HL-60 (cell line): ENCODE data around the gene NUAK2.

ENCODE experiments used
- DNase-seq, 2 experiments: peaks; one replicate each; pipeline ENCODE4 v3.0.0-alpha.2; 2010 to 2020; ENCODE audit warnings: low read depth in 1 of 2, low spot score in 1 of 2
- H3K27ac ChIP-seq: fragments of 250-450 bp; sonication (Bioruptor Pico); replicated peaks from 2 replicates; pipeline ENCODE4 v1.5.1; 2020; ENCODE audit warnings: mild to moderate bottlenecking, moderate library complexity
- H3K27me3 ChIP-seq: fragments of 250-450 bp; sonication (Bioruptor Pico); 2 replicates; pipeline ENCODE4 v1.5.1; 2021; ENCODE audit warnings: mild to moderate bottlenecking, moderate library complexity; ENCODE audit not compliant: insufficient read depth, poor library complexity, severe bottlenecking
- H3K4me3 ChIP-seq: replicated peaks from 2 replicates; pipeline ENCODE4 v1.5.1; 2011; ENCODE audit warnings: mild to moderate bottlenecking, control low read depth, low read length; ENCODE audit not compliant: insufficient read depth
- GABPA ChIP-seq: IDR thresholded peaks from 2 replicates; pipeline ENCODE4 v1.6.1; 2012; ENCODE audit warnings: low read depth
- POLR2AphosphoS5 ChIP-seq: IDR thresholded peaks from 2 replicates; pipeline ENCODE4 v1.6.1; 2012; ENCODE audit warnings: low read depth
- SPI1 ChIP-seq: IDR thresholded peaks from 2 replicates; pipeline ENCODE4 v1.6.1; 2012; ENCODE audit warnings: low read depth, mild to moderate bottlenecking, borderline replicate concordance
- TF ChIP-seq, protein P1 (sequence below): IDR thresholded peaks from 2 replicates; pipeline ENCODE4 v1.6.1; 2012; ENCODE audit warnings: low read depth; ENCODE audit not compliant: insufficient replicate concordance
- TF ChIP-seq, protein P2 (sequence below): IDR thresholded peaks from one replicate; pipeline ENCODE4 v1.5.1; 2011; ENCODE audit warnings: low read length, control low read depth, inconsistent platforms; ENCODE audit not compliant: insufficient read depth

The NUAK2 gene

DNA sequence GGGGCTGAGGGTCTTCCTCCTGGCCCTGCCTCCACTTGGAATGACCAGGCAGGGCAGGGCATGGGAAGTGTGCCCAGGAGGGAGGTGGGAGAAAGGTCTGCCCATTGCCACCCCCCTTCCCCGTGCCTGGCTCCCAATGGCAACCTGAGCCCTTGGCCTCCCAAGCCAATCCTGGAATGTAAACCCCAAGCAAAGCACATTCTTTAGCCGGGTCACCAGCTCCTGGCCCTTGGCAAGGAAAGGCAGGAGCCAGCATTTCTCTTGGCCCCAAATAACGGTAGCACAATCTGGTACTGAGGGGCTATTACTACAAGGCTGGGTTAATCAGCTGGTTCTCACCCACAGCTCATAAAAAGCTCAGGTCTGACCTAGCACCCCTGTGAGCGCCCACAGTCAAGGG is 6.9 kb upstream of the NUAK2 start:
- peaks cover 9% of the 10 kb centered on the region for H3K27me3 ChIP-seq
- TF ChIP-seq, protein P1, sequence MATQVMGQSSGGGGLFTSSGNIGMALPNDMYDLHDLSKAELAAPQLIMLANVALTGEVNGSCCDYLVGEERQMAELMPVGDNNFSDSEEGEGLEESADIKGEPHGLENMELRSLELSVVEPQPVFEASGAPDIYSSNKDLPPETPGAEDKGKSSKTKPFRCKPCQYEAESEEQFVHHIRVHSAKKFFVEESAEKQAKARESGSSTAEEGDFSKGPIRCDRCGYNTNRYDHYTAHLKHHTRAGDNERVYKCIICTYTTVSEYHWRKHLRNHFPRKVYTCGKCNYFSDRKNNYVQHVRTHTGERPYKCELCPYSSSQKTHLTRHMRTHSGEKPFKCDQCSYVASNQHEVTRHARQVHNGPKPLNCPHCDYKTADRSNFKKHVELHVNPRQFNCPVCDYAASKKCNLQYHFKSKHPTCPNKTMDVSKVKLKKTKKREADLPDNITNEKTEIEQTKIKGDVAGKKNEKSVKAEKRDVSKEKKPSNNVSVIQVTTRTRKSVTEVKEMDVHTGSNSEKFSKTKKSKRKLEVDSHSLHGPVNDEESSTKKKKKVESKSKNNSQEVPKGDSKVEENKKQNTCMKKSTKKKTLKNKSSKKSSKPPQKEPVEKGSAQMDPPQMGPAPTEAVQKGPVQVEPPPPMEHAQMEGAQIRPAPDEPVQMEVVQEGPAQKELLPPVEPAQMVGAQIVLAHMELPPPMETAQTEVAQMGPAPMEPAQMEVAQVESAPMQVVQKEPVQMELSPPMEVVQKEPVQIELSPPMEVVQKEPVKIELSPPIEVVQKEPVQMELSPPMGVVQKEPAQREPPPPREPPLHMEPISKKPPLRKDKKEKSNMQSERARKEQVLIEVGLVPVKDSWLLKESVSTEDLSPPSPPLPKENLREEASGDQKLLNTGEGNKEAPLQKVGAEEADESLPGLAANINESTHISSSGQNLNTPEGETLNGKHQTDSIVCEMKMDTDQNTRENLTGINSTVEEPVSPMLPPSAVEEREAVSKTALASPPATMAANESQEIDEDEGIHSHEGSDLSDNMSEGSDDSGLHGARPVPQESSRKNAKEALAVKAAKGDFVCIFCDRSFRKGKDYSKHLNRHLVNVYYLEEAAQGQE: no peak
- TF ChIP-seq GABPA: no peak
- no peak for TF ChIP-seq POLR2AphosphoS5
- TF ChIP-seq, protein P2, sequence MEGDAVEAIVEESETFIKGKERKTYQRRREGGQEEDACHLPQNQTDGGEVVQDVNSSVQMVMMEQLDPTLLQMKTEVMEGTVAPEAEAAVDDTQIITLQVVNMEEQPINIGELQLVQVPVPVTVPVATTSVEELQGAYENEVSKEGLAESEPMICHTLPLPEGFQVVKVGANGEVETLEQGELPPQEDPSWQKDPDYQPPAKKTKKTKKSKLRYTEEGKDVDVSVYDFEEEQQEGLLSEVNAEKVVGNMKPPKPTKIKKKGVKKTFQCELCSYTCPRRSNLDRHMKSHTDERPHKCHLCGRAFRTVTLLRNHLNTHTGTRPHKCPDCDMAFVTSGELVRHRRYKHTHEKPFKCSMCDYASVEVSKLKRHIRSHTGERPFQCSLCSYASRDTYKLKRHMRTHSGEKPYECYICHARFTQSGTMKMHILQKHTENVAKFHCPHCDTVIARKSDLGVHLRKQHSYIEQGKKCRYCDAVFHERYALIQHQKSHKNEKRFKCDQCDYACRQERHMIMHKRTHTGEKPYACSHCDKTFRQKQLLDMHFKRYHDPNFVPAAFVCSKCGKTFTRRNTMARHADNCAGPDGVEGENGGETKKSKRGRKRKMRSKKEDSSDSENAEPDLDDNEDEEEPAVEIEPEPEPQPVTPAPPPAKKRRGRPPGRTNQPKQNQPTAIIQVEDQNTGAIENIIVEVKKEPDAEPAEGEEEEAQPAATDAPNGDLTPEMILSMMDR: no peak
- no peak for TF ChIP-seq SPI1
- no peak overlapping the region for H3K27ac ChIP-seq
- H3K4me3 ChIP-seq: no peak overlapping the region
- DNase-seq: no peak

DNA sequence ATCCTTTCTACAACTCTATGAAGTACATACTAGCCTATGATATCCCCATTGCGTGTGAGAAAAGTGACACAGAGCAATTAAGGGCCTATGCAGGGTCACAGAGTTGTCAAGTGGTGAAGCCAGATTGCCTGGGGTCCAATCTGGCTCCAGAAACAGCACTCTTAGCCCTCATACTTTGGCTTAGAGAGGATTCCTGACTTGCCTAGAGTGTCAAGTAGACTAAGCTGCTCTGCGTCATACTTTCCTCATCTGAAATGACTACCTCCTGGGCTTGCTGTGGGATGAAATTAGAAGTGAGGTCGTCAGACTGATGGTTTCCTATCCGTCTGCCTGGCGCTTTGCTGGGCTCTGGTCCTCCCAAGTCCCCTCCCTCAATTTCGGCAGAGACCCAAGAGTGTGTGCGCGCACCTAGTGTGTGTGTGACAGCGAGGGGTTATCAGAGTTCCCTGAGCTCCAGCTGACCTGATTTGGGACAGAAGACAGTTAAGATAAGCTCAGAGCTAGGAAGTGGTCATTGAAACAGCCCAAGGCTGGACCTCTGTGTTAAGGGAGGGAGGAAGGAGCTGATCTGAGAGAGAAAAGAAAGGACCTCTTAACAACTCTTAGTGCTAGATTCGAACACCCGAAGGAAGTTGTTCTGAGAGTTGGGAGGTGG is 5.4 kb upstream of the NUAK2 start:
- Histone ChIP-seq H3K27ac (no peak overlapping the region), H3K4me3 (no peak overlapping the region), H3K27me3 (peaks cover 14% of the 10 kb centered on the region)
- no peak for DNase-seq
- TF ChIP-seq GABPA (no peak), SPI1 (no peak), POLR2AphosphoS5 (no peak)
- TF ChIP-seq, protein P2: no peak
- TF ChIP-seq, protein P1: no peak

DNA sequence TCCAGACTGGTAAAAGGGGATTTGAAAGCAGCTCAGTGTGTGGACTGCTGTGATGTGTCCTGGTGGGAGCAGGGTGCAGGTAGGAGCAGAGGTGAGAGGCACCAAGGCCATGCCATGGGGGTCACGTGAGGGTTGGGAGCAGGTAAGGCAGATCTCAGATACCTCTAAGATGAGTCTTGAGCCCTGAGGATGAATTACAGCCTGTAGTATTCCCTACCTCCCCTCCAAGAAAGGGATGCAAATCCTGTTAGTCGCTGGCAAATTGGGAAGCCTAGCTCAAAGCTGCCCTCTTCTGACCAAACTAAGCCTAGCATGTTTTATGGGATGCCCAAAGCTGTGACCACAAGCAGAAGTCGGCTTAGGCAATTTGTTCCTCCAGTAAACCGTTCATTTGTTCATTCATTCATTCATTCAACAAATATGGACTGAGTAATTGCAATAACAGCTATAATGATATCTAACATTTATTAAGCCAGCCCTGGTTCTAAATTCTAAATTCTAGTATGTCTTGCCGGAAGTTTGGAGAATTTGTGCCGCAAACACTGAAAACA is 3.9 kb upstream of the NUAK2 start:
- Histone ChIP-seq H3K27me3 (peaks cover 21% of the 10 kb centered on the region), H3K27ac (no peak overlapping the region), H3K4me3 (no peak overlapping the region)
- peak; percentile 48 to 56 for DNase-seq
- TF ChIP-seq GABPA: no peak
- TF ChIP-seq, protein P2: peak; percentile 57
- TF ChIP-seq, protein P1: no peak
